ENCODE data around the gene FARS2.

The FARS2 gene

GRCh38 chr6:5351552-5352210, 90.4 kb downstream of the FARS2 start:
- H3K4me3 ChIP-seq (ENCODE audit: low read depth, low read length) = no peak overlapping the region
- peak; percentile 13 for DNase-seq (ENCODE audit: low read depth)
- no peak for TF ChIP-seq CTCF (IDR thresholded peaks at IDR 0.05; ENCODE audit: control insufficient read depth, extremely low read depth, insufficient read depth)

GRCh38 chr6:5353971-5354370, 92.7 kb downstream of the FARS2 start:
- DNase-seq (ENCODE audit: low read depth) = no peak
- no peak overlapping the region for H3K4me3 ChIP-seq (ENCODE audit: low read depth, low read length)
- TF ChIP-seq CTCF (IDR thresholded peaks at IDR 0.05; ENCODE audit: control insufficient read depth, extremely low read depth, insufficient read depth) = no peak

- no peak for DNase-seq (ENCODE audit: low read depth)
- H3K4me3 ChIP-seq (ENCODE audit: low read depth, low read length) = no peak overlapping the region
- TF ChIP-seq CTCF (IDR thresholded peaks at IDR 0.05; ENCODE audit: control insufficient read depth, extremely low read depth, insufficient read depth) = no peak
These were observed 96.2 kb downstream of the FARS2 start for GRCh38 chr6:5357486-5357885.

- no peak for TF ChIP-seq CTCF (IDR thresholded peaks at IDR 0.05; ENCODE audit: control insufficient read depth, extremely low read depth, insufficient read depth)
- DNase-seq (ENCODE audit: low read depth) = peak; percentile 53
- H3K4me3 ChIP-seq (ENCODE audit: low read depth, low read length) = no peak overlapping the region
These were observed 98.1 kb downstream of the FARS2 start for GRCh38 chr6:5359417-5359816.

- TF ChIP-seq CTCF (IDR thresholded peaks at IDR 0.05; ENCODE audit: control insufficient read depth, extremely low read depth, insufficient read depth) = no peak
- H3K4me3 ChIP-seq (ENCODE audit: low read depth, low read length) = no peak overlapping the region
- no peak for DNase-seq (ENCODE audit: low read depth)
These were observed 100.1 kb downstream of the FARS2 start for GRCh38 chr6:5361396-5361795.

- TF ChIP-seq CTCF (IDR thresholded peaks at IDR 0.05; ENCODE audit: control insufficient read depth, extremely low read depth, insufficient read depth) = no peak
- DNase-seq (ENCODE audit: low read depth) = no peak
- no peak overlapping the region for H3K4me3 ChIP-seq (ENCODE audit: low read depth, low read length)
These were observed 104.3 kb downstream of the FARS2 start for GRCh38 chr6:5365436-5366195.
